Renal cortical epithelial cell (primary cell): Measurements from ENCODE around the gene EGLN3. TPM values are rescaled to one million over a fixed set of nuclear protein-coding genes. Genes with fewer than 3 reads are reported as not detected.
"Not testable (repeated sequence)": the region's sequence is repeated elsewhere in the genome, so short reads cannot be mapped to it uniquely, and the experiment has no call there.

Source experiments
- DNase-seq: peaks from one replicate; pipeline ENCODE4 v3.0.0-alpha.2; 2011; ENCODE audit warnings: low read depth
- total RNA-seq: library from RNA; depleted of rRNA; stranded (reverse); fragments of >200 nt; gene quantifications from 2 replicates; pipeline ENCODE4 v1.2.3, GENCODE V29; 2014

The EGLN3 gene
- 13.1 and 17.5 TPM in 2 replicates for total RNA-seq

DNA sequence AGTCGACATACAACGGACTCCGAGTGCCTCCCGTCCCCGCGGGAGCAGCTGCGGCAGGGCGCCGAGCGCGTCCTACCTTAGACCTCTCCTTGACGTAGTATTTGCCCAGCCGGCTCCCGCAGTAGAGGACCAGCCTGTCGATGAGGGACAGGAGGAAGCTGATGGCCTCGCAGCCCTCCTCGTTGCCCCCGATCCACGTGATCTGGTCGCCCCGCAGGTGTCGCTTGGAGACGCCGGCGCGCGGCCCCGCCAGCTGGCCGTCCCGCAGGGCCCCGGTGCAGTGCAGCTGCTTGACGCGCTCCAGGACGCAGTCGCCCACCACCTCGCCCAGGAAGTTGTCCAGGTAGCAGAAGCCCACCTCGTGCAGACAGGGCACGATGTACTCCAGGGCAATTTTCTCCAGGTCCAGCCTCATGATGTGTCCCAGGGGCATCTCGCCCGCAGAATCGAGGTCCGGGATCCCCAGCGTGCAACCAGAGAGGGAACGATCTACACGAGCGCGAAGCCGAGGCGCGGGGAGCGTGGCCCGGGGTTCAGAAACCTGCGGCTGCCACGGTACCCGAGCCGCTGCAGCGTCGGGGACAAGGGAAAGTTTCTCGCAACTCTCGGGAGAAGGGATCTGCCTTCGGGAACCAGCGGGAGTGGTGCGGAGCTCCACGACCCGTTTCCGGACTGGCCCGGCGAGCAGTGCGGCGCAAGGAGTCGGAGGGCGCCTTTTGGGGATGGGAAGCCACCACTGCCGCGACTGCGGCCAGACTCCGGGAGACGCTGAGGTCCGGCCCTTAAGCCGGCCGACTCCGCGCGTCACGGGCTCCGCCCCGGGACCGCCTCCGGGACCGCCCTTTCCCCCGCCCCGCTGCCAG, at the start of gene EGLN3:
TSS of gene EGLN3 (minus strand) at position 755 of the 863 bp plus-strand sequence. CDS start at position 433, 322 bp downstream.
- DNase-seq: peak; percentile 72

DNA sequence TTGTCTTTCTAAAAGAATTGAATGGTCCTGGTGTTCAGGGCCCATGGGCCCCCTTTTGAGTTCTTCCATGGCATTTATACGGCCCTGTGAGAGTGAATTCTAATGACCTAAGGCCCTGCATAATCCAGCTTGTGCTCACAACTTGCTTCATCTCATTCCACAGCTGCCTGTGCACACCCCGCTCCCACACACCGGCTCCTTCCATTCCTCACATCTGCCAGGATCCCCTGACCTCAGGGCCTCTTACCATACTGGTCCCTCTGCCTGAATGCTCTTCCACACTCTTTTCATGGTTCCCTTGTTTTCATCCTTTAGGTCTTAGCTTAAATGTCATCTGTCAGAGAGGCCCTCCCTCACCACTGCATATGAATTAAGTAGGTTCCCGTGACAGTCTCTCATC, 49.5 kb upstream of the EGLN3 start:
- no peak for DNase-seq

DNA sequence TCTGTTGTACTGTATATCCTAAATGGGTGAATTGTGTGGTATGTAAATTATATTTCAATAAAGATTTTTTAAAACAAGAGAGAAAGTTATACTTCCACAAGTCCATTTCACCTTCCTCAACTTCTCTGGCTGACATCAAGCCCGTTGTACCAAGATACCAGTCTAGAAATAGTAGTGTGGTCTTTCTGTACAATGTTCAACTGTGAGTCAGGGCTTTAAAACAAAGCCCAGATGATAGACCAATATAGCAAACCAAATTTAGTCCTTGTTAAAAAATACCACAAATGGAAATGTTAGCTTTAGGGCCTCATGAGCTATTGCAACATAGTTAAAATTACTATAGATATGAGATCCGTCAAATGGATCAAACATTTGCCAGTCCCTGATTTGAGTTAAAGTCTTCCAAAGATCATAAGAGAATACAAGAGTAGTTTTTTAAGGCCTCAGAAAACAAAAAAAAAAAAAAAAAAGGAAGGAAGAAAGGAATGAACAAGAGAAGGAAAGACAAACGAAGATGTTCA, 49.0 kb upstream of the EGLN3 start:
- no peak for DNase-seq

DNA sequence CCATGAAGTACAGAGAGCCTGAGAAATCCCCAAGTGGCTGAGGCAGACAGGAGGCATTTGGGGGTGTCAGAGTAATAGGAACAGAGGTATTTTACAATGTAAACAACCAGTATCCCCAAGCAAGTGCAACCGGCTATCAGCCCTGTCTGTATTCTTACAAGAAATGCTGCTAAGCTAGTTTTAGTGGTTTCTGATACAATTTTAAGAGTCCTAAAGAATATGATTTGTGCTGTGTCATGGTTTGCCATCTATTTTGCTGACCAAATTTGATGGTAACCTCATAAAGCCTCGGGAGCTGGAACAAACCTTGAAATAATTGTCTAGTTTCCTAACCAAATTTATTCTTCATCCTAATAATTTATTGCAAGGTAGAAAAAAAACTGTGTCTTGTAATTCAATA, 46.7 kb upstream of the EGLN3 start:
- no peak for DNase-seq

DNA sequence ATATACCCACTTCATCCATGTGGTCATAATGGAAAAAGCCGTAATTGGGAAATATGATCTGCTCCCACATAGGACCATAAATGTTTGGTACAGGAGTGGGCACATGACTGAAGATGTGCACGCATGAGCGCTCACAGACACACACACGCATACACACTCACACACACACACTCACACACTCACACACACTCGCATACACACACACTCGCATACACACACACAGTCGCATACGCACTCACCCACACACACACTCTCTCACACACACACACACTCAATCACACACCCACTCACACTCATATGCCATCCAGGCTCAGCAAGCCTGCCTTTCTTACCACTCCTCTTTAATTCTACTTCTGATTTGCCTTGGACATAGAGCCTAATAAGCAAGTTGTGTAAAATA, 45.6 kb upstream of the EGLN3 start:
- no peak for DNase-seq

DNA sequence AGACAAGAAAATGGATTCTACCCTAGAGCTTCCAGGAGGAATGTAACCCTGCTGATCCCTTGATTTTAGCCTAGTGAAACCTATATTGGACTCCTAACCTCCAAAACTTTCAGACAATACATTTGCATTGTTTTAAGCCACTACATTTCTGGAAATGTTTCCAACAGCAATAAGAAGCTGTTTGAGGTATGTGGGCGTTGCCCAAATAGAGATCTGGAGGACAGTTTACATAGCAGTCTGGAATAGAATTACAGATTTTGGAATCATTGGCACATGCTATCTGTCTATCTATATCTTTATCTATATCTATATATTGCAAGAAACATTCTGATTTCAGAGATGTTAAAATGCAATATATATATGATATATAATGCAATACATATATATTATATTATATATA, 42.4 kb upstream of the EGLN3 start:
- DNase-seq: no peak

DNA sequence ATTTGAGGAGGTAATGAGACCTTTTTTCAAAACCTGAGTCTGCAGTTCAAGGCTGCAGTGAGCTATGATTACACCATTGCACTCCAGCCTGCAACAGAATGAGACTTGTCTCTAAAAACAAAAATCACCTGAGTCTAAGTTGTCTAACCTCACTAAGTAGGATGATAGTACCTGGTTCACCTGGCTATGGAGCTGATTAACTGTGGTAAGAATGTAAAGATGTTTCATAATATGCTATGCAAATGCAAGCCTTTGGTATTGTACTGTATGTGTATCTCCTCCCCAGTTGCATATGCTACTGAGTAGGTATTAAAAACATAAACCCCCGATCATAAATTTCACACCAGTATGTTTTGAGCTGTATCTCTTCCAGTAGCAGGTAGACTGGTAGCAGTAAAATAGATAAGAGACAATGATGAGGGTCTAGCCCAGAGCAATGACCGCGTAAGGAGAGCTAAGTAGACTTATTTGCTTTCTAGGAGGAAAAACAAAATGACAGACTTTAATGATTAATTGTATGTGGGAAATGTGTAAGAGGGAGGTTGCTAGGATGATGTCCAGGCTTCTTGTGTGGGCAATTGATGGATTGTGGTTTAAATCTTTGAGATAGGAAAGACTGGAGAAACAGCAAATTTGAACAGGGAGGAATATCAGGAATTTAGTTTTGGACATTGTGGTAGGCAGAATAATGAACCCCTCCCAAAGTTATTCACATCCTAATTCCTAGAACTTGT, 41.6 kb upstream of the EGLN3 start:
- no peak for DNase-seq

DNA sequence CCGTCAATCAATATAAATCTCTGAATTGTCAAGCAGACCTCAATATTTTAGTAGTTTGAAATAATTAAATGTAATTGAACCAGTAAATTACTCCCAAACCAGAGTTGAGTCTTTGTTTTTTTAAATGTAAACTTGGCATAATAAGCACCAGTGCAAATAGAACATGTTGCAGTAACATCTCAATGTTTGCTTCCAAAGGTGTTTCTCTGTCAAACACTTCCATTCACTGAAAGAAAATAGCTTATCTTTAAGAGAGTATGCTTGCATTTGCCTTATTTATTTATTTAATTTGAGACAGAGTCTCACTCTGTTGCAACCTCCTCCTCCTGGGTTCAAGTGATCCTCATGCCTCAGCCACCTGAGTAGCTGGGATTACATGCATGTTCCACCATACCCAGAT, 39.9 kb upstream of the EGLN3 start:
- DNase-seq: no peak

DNA sequence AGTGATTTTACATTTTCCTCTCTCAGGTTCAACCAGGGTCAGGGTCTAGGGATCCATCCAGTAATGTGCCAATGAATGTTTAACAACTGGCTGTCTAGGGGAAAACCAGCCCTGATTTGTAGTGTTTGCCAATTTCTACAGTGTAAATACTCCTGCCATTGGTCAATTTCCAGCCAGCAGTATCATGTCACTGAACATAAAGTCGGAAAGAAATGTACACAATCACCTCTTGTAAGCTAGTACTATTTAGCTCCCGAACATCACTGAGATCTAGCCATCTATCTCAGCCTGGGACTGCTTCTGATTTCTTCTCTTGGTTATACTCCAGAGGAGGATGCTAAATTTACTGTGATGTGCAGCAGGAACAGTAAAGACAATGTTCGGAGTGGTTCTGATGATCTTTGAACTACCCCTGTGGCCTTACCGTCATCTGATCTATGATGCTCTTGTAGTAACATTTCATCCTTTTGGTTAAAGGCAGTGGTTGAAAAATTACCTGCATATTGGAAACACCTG, 36.7 kb upstream of the EGLN3 start:
- peak; percentile 9 for DNase-seq

DNA sequence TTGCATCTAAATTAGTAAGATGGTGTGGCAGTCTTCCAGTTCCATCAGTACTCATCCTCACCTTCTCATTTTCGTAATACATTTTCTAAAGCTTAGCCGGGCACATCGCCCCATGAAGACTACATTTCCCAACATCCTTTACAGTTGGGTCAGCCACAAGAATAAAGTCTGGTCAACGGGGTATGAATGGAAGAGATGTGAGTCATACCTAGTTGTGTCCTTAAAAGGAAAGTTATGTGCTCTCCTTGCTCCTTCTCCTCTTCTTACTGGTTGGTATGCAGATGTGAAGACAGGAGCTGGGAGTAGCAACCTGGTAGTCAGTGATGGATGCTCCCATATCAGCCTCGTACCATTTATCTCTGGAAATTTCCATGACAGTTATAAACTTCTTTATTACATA, 35.9 kb upstream of the EGLN3 start:
- DNase-seq: peak; percentile 97

DNA sequence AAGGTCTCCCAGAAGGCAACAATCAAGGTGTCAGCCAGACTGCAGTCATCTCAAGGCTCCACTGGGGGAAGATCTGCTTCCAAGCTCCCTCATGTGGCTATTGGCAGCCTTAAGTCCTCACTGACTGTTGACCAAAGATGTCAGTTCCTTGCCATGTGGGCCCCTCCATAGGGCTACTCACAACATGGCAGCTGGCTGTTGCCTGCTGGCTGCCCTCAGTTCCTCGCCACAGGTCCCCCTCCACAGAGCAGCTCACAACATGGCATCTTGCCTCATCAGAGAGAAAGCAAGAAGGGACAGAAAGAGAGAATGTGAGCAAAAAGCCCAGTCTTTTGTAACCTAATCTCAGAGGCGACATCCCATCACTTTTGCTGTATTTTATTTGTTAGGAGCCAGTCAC, 34.4 kb upstream of the EGLN3 start:
- DNase-seq: no peak

DNA sequence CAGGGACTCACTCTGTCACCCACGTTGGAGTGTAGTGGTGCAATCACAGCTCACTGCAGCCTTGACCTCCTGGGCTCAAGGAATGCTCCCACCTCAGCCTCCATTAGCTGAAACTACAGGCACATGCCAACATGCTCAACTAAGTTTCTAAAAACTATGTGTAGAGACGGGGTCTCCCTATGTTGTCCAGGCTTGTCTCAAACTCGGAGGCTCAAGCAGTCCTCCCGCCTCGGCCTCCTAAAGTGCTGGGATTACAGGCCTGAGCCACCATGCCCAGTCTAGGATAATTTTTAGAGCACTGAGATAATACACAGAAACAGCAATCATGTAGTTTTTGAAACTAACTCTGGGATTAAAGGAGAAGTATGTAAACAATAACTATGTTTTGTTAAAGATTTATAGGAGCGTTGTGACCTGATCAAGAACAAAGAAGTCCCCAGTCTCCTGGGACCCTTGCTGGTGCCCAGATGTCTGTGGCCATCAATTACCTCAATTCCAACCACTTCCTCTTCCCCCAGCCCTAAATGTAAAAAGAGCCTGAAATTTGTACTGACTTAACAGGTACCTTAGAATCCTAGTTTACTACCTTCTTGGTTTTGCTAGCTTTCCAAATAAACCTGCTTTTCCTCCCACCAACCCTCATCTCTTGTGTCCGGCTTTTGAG, 28.9 kb upstream of the EGLN3 start:
- no peak for DNase-seq

DNA sequence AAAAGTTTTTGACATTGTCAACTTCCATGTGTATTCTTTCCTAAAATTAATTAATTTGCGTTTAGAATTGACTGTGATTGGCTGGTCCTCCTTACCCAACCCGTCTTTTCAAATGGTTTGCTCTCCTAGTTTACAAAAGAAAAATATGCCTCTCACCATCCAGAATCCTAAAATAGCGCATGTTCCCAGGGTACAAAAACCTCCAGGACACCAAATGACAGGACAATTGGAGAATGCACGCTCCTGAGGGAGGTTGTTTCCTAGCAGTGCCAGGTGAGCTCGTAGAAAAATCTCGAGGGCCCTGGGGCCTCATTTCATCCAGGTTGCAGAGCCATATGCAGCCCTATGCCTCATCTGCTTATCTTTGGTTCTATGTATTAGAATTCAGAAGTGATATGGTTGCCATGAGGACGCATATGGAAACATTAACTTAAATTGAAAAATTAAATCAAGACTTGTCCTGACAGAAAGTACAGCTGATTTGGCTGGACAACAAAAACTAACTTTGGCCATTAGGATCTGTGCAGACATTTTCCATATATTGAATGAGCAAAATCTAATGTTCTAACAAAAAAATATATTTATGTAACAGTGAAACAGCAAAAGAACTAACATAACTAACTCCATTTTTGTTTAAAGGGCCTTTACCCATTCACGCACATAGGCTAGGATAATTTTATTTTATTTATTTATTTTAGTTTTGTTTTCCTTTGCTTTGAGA, 28.2 kb upstream of the EGLN3 start:
- DNase-seq: no peak

DNA sequence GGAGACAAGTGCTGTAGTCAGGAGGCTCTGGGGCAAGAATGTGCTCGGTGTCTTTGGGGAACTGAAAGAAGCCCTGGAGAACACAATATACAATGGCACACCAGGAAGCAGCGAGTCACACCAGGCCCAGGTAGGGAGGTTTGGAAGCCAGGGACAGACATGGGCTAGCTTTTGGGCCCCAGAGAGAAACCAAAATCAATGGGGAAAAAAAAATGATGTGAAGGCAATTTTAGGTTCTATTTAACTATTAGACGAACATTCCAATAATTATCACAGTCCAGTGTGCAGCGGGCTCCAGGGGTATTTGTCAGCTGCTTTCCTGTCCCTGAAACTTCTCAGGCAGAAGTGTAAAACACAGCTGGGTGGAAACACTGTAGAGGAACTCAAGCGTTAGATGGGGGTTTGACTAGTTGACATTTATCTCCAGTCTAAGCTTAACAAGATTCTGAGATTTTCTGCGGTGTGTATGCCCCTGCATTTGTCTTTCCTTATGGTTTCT, 21.8 kb upstream of the EGLN3 start:
- no peak for DNase-seq

DNA sequence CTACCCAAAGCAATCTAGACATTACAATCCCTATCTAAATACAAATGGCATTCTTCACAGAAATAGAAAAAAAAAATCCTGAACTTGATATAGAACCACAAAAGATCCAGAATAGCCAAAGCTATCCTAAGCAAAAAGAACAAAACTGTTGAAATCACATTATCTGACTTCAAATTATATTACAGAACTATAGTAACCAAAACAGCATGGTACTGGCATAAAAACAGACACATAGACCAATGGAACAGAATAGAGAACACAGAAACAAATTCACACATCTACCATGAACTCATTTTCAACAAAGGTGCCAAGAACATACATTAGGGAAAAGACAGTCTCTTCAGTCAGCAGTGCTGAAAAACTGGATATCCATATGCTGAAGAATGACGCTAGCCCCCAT, 19.0 kb upstream of the EGLN3 start:
- not testable (repeated sequence) for DNase-seq

DNA sequence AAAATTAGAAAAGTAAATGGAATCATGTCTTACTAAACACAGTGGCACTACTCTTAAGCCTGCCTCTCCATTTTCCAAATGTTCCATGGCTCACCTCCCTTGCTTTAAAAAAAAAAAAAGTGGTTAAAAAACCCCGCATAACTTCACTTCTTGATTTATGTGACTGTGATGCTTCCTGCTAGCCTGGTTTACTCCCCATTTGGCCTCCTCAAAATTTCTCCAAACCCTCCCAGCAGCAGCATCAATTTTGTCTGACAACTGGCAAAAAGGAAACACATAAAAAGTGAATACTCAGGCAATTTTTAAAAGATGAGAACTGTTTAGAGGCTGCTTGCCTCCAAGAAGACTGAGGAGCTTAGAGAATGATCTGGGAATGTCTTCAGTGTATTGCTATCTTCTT, 17.8 kb upstream of the EGLN3 start:
- no peak for DNase-seq

DNA sequence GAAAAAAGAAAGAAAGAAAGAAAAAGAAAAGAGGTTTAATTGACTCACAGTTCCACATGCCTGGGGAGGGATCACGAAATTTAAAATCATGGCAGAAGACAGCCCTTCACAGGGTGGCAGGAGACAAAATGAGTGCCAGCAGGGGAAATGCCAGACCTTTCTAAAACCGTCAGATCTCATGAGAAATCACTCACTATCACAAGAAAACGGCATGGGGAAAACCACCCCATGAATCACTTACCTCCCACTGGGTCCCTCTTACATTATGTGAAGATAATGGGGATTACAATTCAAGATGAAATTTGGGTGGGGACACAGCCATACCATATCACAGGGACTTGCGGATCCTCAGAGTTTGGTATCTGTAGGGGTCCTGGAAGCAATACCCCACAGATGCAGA, 16.3 kb upstream of the EGLN3 start:
- no peak for DNase-seq

DNA sequence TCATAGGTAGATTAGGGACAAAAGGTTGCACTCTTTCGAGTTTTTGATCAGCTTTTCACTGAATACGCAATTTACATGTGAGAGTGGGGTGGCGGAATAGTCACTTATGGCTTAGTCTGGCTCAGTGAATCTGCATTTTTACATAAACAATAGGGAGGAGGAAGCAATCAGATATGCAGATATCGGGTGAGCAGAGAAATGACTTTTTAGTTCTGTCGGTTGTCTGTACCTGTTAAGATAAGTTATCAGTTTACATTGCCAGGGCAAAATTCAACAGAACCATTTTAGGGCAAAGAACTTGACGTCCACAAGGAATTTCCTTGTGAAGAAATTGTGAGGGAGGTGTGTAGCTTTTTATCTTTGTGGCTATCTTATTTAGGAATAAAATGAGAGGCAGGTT, 15.4 kb upstream of the EGLN3 start:
- no peak for DNase-seq

DNA sequence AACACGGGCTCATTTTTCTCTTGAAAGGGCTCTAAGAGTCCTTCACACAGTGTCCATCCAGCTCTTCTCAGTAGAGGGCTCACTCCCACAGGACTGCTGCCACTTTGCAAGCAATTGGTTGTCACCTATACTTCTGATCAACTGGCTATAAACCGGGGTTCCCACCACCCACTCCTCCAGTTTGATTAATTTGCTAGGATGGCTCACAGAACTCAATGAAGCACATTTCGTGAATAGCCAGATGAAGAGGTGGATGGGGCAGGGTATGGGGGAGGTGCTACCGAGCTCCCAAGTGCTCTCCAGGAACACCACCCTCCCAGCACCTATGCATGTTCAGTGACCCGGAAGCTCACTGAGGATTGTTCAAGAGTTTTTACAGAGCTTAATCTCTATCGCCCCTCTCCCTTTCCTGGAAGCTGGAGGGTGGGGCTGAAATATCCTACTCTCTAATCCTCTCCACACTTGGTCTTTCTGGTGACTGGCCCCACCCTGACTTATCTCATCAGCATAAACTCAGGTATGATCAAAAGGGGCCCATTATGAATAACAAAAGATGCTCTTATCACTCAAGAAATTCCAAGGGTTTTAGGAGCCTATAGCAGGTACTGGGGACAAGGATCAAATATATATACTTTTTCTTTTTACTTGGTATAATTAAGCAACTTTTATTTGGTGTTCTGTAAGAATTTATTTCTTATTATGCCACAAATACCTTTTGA, 13.9 kb upstream of the EGLN3 start:
- DNase-seq: no peak

DNA sequence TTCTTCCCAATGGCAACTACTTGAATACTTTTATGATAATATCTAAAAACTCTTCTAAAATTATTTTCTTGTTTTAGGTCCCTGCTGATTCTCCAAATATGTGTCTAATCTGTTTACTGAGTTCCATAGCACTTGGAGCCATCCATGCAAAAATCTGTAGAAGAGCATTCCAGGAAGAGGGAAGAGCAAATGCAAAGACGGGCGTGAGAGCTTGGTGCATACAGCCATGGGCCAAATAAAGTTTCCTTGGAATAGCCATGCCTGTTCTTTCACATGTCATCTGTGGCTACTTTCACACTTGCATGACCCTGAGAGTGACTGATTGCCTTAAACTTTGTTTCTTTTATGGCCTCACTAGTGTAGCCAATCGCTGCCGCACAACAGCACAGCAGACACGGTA, 13.0 kb upstream of the EGLN3 start:
- DNase-seq: no peak

DNA sequence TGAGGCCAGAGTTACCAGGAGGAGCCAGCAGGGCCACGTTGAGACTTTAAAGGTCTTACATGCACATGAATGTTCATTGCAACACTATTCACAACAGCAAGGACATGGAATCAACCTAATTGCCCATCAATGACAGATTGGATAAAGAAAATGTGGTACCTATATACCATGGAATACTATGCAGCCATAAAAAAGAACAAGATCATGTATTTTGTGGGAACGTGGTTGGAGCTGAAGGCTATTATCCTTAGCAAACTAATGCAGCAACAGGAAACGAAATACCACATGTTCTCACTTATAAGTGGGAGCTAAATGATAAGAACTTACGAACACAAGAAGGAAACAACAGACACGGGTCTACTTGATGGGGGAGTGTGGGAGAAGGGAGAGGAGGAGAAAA, 11.6 kb upstream of the EGLN3 start:
- DNase-seq: not testable (repeated sequence)
